ENCODE results near the gene NUDT14.

- TF ChIP-seq TAF1 (IDR thresholded peaks at IDR 0.05; ENCODE audit: low read depth, low read length) (no peak), CTCF (IDR thresholded peaks at IDR 0.05; ENCODE audit: control extremely low read depth in 1 of 3, insufficient read depth in 1 of 3, low read depth in 1 of 3, low read length in 3 of 3) (no peak), POLR2A (IDR thresholded peaks at IDR 0.05; ENCODE audit: control extremely low read depth in 1 of 2, low read depth in 2 of 2, low read length in 2 of 2) (no peak), TCF12 (IDR thresholded peaks at IDR 0.05; ENCODE audit: low read depth, low read length) (no peak), FOSL1 (IDR thresholded peaks at IDR 0.05; ENCODE audit: insufficient read depth, low read depth, low read length) (no peak), MAX (IDR thresholded peaks at IDR 0.05) (no peak)
Measured at GRCh38 chr14:105138551-105139111, 42.5 kb downstream of the NUDT14 start.
